ENCODE results near the gene IL10RA.

DNA sequence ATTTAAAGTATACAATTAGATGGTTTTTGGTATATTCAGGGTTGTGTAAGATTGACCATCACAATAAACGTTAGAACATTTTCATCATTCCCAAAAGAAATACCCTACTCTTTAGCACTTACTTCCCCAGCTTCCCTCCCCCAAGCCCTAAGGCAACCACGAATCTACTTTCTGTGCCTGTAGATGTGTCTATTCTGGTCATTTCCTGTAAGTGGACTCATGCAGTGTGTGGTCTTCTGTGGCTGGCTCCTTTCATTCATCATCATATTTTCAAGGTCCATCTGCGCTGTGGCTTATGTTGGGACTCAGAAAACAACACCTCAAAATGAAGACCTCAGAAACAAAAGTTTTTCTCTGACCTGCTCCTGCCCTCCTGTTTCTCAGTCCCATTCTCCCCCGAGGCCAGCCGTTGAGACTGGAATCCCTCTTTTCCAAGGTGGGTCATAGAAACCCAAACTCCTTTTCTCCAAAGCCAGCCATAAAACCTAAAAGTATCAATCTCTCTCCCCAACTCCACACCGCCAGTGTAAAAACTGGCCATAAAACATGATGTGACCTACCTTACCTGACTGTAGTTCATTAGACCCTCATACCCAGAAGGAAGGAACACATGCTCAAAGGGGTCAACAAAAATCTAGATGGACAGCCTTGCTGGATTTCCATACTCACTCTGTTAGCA lies 44.1 kb upstream of the IL10RA start:
- TF ChIP-seq POLR2A (IDR thresholded peaks at IDR 0.05) = no peak
- TF ChIP-seq, protein P1, sequence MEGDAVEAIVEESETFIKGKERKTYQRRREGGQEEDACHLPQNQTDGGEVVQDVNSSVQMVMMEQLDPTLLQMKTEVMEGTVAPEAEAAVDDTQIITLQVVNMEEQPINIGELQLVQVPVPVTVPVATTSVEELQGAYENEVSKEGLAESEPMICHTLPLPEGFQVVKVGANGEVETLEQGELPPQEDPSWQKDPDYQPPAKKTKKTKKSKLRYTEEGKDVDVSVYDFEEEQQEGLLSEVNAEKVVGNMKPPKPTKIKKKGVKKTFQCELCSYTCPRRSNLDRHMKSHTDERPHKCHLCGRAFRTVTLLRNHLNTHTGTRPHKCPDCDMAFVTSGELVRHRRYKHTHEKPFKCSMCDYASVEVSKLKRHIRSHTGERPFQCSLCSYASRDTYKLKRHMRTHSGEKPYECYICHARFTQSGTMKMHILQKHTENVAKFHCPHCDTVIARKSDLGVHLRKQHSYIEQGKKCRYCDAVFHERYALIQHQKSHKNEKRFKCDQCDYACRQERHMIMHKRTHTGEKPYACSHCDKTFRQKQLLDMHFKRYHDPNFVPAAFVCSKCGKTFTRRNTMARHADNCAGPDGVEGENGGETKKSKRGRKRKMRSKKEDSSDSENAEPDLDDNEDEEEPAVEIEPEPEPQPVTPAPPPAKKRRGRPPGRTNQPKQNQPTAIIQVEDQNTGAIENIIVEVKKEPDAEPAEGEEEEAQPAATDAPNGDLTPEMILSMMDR (IDR thresholded peaks at IDR 0.05) = no peak
